Measurements from ENCODE around the gene RNF8. TPM values are rescaled to one million over a fixed set of nuclear protein-coding genes. Genes with fewer than 3 reads are reported as not detected.

Gene RNF8
- total and polyA plus RNA-seq, 11 donors, result 10.3 to 20.6 (median 15.9) TPM

DNA sequence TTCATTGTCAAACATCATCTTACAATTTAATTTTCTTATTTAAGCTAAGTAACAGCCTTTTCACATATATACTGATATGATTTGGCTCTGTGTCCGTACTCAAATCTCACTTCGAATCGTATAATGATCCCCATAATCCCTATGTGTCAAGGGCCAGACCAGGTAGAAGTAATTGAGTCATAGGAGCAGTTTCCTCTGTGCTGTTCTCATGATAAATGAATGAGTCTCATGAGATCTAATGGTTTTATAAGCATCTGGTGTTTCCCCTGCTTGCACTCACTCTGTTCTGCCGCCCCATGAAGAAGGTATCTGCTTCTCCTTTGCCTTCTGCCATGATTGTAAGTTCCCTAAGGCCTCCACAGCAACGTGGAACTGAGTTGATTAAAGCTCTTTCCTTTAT, 54.2 kb downstream of the RNF8 start:
- no peak overlapping the region for H3K27ac ChIP-seq
- intact Hi-C loops (cut with DNase I), result no loop called here
- no peak overlapping the region for H3K4me3 ChIP-seq
- H3K36me3 ChIP-seq, result no peaks in the 10 kb centered on the region
- no peaks in the 10 kb centered on the region for H3K9me3 ChIP-seq
- no peaks in the 10 kb centered on the region for H3K4me1 ChIP-seq
- TF ChIP-seq, protein P1, sequence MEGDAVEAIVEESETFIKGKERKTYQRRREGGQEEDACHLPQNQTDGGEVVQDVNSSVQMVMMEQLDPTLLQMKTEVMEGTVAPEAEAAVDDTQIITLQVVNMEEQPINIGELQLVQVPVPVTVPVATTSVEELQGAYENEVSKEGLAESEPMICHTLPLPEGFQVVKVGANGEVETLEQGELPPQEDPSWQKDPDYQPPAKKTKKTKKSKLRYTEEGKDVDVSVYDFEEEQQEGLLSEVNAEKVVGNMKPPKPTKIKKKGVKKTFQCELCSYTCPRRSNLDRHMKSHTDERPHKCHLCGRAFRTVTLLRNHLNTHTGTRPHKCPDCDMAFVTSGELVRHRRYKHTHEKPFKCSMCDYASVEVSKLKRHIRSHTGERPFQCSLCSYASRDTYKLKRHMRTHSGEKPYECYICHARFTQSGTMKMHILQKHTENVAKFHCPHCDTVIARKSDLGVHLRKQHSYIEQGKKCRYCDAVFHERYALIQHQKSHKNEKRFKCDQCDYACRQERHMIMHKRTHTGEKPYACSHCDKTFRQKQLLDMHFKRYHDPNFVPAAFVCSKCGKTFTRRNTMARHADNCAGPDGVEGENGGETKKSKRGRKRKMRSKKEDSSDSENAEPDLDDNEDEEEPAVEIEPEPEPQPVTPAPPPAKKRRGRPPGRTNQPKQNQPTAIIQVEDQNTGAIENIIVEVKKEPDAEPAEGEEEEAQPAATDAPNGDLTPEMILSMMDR (IDR thresholded peaks at IDR 0.05), result no peak
- TF ChIP-seq POLR2A (IDR thresholded peaks at IDR 0.05), result no peak
- 76 to 85% (median 79%) methylated on average over 5 of the region's 5 CpGs for WGBS, 4 donors
- DNase-seq (no peak), ATAC-seq (no peak)
- H3K27me3 ChIP-seq, result no peaks in the 10 kb centered on the region

DNA sequence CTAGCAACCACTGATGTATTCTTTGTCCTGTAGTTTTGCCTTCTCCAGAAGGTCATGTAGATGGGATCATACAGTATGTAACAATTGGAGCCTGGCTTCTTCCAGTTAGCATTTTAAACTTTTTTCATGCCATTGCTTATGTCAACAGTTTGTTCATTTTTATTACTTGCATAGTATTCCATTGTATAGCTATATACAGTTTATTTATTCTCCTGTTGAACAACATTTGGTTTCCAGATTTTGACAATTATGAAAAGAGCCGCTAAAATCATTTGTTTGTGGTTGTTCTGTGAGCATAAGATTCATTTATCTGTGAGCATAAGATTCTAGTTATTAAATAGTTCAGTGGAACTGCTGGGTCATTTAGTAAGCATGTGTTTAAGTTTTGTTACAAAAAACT, 55.7 kb downstream of the RNF8 start:
- H3K27me3 ChIP-seq, result no peaks in the 10 kb centered on the region
- H3K4me3 ChIP-seq, result no peak overlapping the region
- intact Hi-C loops (cut with DNase I), result no loop called here
- TF ChIP-seq, protein P1 (IDR thresholded peaks at IDR 0.05), result no peak
- no peak for TF ChIP-seq POLR2A (IDR thresholded peaks at IDR 0.05)
- no peaks in the 10 kb centered on the region for H3K9me3 ChIP-seq
- WGBS, 4 donors, result 92 to 95% (median 93%) methylated on average over 1 of the region's 1 CpG
- no peak overlapping the region for H3K27ac ChIP-seq
- no peaks in the 10 kb centered on the region for H3K4me1 ChIP-seq
- DNase-seq, result no peak
- ATAC-seq, result no peak
- no peaks in the 10 kb centered on the region for H3K36me3 ChIP-seq

DNA sequence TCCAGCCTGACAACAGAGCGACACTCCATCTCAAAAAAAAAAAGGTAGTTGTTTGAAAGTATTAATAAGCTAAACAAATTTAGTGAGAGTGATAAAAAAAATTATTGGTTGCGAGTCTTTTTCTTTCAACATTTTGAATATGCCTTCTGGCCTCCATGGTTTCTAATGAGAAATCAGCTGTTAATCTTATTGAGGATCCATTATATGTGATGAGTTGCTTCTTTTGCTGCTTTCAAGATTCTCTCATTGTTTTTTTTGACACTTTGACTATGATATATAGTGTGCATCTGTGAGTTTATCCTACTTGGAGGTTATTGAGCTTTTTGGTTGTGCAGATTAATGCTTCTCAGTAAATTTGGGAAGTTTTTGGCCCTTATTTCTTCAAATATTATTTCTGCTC, 63.6 kb downstream of the RNF8 start:
- DNase-seq (no peak), ATAC-seq (no peak)
- TF ChIP-seq POLR2A (IDR thresholded peaks at IDR 0.05), result no peak
- TF ChIP-seq, protein P1 (IDR thresholded peaks at IDR 0.05), result no peak
- intact Hi-C loops (cut with DNase I), result no loop called here
- Histone ChIP-seq H3K27me3 (no peaks in the 10 kb centered on the region), H3K4me3 (no peak overlapping the region), H3K4me1 (no peaks in the 10 kb centered on the region), H3K27ac (no peak overlapping the region), H3K36me3 (no peaks in the 10 kb centered on the region), H3K9me3 (peaks cover 0 to 3% (median 0%) of the 10 kb centered on the region in 12 donors)
- WGBS, 4 donors, result 50 to 93% (median 79%) methylated on average over 2 of the region's 2 CpGs

DNA sequence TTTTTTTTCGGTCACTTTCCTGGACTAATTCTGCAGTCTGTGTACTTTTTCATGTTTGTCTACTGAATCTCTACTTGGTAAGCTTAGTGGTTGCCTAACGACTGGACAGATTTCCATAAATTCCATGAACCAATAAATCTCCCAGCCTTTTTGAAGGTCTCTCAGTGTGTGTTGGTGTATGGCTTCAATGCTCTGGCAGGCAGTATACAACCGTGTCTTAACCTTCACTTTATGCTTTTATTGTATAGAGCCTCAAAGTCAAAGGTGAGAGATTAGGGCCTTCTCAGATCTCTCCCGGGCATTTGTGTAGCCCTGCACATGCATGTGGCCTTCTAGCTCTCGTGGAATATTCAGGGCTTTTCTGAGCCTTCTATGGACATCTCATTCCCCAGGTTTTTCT, 64.9 kb downstream of the RNF8 start:
- DNase-seq (no peak), ATAC-seq (no peak)
- Histone ChIP-seq H3K36me3 (no peaks in the 10 kb centered on the region), H3K27ac (no peak overlapping the region), H3K4me3 (no peak overlapping the region), H3K9me3 (peaks cover 0 to 3% (median 0%) of the 10 kb centered on the region in 12 donors), H3K4me1 (no peaks in the 10 kb centered on the region), H3K27me3 (no peaks in the 10 kb centered on the region)
- intact Hi-C loops (cut with DNase I), result no loop called here
- TF ChIP-seq, protein P1 (IDR thresholded peaks at IDR 0.05), result no peak
- no peak for TF ChIP-seq POLR2A (IDR thresholded peaks at IDR 0.05)
- WGBS, 4 donors, result 61 to 84% (median 75%) methylated on average over 5 of the region's 5 CpGs

Data from heart left ventricle (tissue), 16 donors.